Memory B cell (primary cell): Measurements from ENCODE around the gene LITAF.
A peak's percentile ranks its signal among the peaks of the same experiment; 100 is the strongest.
"Not testable (repeated sequence)": the region's sequence is repeated elsewhere in the genome, so short reads cannot be mapped to it uniquely, and the experiment has no call there.

Experiments
- ATAC-seq: fragments of 150-1000 bp; cut with Tn5 transposase; 2 replicates; pipeline ENCODE4 v1.10.0; 2021; ENCODE audit warnings: low read depth, mild to moderate bottlenecking, moderate library complexity
- DNase-seq, 2 donors: peaks; one replicate each; pipeline ENCODE4 v3.0.0; 2022; ENCODE audit warnings: low spot score in 2 of 2
- H3K27ac Mint-ChIP-seq: one replicate; pipeline ENCODE4 v1.8.0; 2022; ENCODE audit warnings: mild to moderate bottlenecking, moderate library complexity, mixed read lengths
- H3K27me3 Mint-ChIP-seq: one replicate; pipeline ENCODE4 v1.8.0; 2022; ENCODE audit warnings: mixed read lengths
- H3K36me3 Mint-ChIP-seq: one replicate; pipeline ENCODE4 v1.8.0; 2022; ENCODE audit warnings: mild to moderate bottlenecking, mixed read lengths
- H3K4me1 Mint-ChIP-seq: one replicate; pipeline ENCODE4 v1.8.0; 2022; ENCODE audit warnings: mixed read lengths
- H3K4me3 Mint-ChIP-seq: one replicate; pipeline ENCODE4 v1.8.0; 2022; ENCODE audit warnings: mild to moderate bottlenecking, moderate library complexity, mixed read lengths
- H3K9me3 Mint-ChIP-seq: one replicate; pipeline ENCODE4 v1.8.0; 2022; ENCODE audit warnings: mixed read lengths

The LITAF gene

DNA sequence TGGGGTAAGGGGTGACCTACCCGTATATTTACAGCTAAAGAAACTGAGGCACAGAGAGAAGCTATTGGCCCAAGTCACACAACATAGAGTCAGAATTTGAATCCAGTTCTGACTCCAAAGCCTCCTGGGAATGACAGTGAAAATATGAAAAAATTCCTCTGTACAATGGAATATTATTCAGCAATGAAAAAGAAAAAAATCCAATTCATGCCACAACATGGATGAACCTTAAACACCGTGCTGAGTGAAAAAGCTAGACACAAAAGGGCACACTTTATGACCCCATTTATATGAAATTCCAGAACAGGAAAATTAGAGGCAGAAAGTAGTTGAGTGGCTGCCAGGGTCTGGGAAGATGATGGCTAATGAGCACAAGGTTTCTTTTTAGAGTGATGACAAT lies 75.4 kb downstream of the LITAF start:
- DNase-seq = no peak
- Mint-ChIP-seq H3K27ac (no peak overlapping the region), H3K4me1 (peaks cover 7% of the 10 kb centered on the region), H3K36me3 (no peaks in the 10 kb centered on the region), H3K27me3 (peaks cover 4% of the 10 kb centered on the region), H3K4me3 (no peak overlapping the region), H3K9me3 (no peaks in the 10 kb centered on the region)
- no peak for ATAC-seq

DNA sequence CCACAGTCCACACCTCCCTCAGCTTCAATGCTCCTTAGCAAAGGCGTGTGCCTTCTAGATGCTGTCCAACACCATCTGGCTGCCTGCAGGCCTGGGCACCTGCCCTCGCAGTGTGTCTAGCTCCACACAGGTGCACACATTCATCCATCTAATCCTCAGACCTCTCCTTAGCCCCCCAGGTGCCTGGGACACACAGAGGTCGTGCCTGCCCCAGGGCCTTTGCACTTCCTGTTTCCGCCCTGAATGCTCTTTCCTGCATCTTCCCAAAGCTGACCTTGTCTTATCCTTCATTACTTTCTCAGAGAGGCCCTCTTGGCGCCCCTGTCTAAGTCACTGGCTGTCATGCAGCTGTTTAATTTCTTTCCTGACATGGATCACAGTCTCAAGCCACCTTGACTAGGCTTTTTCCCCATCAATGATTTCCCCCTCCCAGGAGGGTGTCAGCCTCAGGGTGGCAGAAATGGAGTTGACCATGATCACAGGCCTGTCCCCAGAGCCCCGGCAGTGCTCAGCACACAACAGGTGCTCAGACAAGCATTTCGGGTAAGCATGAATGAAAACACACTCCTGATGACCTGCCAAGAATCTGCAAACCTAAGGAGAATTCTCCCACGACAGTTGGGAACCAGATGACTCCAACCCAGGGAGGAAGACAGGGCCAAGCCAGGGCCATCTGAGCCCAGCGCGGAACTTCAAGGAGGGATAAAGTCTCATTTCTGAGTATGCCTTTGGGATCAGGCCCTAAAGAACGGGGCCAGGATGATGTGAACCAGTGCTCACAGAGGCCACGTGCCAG lies 76.3 kb downstream of the LITAF start:
- Mint-ChIP-seq H3K27ac (no peak overlapping the region), H3K27me3 (peaks cover 2% of the 10 kb centered on the region), H3K4me3 (no peak overlapping the region), H3K36me3 (no peaks in the 10 kb centered on the region), H3K9me3 (no peaks in the 10 kb centered on the region), H3K4me1 (peaks cover 10% of the 10 kb centered on the region)
- ATAC-seq (no peak), DNase-seq (no peak)

DNA sequence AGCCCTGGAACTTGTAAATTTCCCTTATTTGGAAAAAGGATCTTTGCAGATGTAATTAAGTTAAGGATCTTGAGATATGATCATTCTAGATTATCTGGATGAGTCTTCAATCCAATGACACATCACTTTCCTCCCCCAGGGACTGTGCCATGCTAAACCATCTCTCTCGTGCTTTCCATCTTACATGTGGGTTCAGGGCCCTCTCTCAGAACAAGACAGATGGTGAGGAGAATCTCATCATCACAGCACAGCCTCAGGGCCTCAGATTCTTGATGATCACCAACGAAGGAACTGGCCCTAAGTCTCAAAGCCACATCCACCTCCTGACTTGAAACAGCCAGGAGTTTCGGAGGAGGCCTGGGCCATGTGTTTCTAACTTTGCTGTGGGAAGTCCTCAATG lies 78.7 kb downstream of the LITAF start:
- H3K27me3 Mint-ChIP-seq = peaks cover 4% of the 10 kb centered on the region
- no peaks in the 10 kb centered on the region for H3K36me3 Mint-ChIP-seq
- H3K27ac Mint-ChIP-seq = no peak overlapping the region
- DNase-seq (no peak), ATAC-seq (no peak)
- no peak overlapping the region for H3K4me3 Mint-ChIP-seq
- H3K9me3 Mint-ChIP-seq = no peaks in the 10 kb centered on the region
- peaks cover 10% of the 10 kb centered on the region for H3K4me1 Mint-ChIP-seq

DNA sequence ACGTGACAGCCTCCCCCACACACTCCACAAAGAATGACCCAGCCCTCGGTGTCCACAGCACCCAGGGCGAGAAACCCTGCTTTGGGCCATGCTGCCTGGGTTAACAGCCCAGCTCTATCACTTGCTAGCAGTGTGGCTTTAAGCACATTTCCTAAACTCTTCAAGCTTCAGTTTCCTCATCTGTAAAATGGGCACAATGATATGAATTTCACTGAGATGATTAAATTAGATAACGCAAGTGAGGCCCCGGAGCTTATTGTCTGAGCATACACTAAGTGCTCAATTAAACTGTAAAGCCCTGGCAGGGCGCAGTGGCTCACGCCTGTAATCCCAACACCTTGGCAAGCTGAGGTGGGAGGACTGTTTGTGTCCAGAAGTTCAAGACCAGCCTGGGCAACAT lies 79.4 kb downstream of the LITAF start:
- DNase-seq (no peak), ATAC-seq (no peak)
- H3K4me3 Mint-ChIP-seq = no peak overlapping the region
- peaks cover 10% of the 10 kb centered on the region for H3K4me1 Mint-ChIP-seq
- H3K27me3 Mint-ChIP-seq = peaks cover 4% of the 10 kb centered on the region
- no peaks in the 10 kb centered on the region for H3K9me3 Mint-ChIP-seq
- no peaks in the 10 kb centered on the region for H3K36me3 Mint-ChIP-seq
- H3K27ac Mint-ChIP-seq = no peak overlapping the region

GRCh38 chr16:11506741-11507305 lies 79.9 kb downstream of the LITAF start:
- Mint-ChIP-seq H3K4me1 (peaks cover 10% of the 10 kb centered on the region), H3K36me3 (no peaks in the 10 kb centered on the region), H3K27me3 (peaks cover 4% of the 10 kb centered on the region), H3K4me3 (peak overlapping the region; percentile 79), H3K27ac (no peak overlapping the region), H3K9me3 (no peaks in the 10 kb centered on the region)
- ATAC-seq (peak; percentile 85), DNase-seq (peak; percentile 25 to 45)

GRCh38 chr16:11504261-11504660 lies 82.5 kb downstream of the LITAF start:
- not testable (repeated sequence) for H3K4me3 Mint-ChIP-seq, ATAC-seq, DNase-seq, H3K27me3 Mint-ChIP-seq, H3K9me3 Mint-ChIP-seq, H3K27ac Mint-ChIP-seq, H3K36me3 Mint-ChIP-seq
- peaks cover 10% of the 10 kb centered on the region for H3K4me1 Mint-ChIP-seq

- H3K27ac Mint-ChIP-seq = no peak overlapping the region
Observed at GRCh38 chr16:11503566-11503965, 83.2 kb downstream of the LITAF start.

DNA sequence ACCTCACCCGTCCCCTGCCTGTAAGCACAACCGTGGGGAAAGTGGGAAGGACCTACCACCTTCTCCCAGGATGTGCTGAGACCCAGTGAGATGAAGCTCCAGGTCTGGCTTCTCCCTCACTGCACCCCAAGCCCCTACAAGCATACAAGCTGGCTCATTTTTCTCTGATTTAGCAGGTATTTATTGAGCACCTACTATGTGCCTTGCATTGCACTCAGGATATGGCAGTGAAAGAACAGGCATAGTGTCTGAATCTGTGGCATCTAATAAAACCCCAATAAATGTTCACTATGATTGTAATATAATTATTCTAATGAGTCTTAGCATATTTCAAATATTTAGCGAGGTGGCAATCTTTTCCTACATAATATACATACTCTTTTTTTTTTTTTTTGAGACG lies 84.5 kb downstream of the LITAF start:
- no peaks in the 10 kb centered on the region for H3K9me3 Mint-ChIP-seq
- H3K4me3 Mint-ChIP-seq = no peak overlapping the region
- no peak for DNase-seq
- ATAC-seq = no peak
- H3K27me3 Mint-ChIP-seq = peaks cover 2% of the 10 kb centered on the region
- no peak overlapping the region for H3K27ac Mint-ChIP-seq
- peaks cover 12% of the 10 kb centered on the region for H3K4me1 Mint-ChIP-seq
- no peaks in the 10 kb centered on the region for H3K36me3 Mint-ChIP-seq

More at GRCh38 chr16:11503566-11503965, 83.2 kb downstream of the LITAF start:
- ATAC-seq = no peak
- Mint-ChIP-seq H3K4me3 (no peak overlapping the region), H3K4me1 (peaks cover 12% of the 10 kb centered on the region), H3K27me3 (peaks cover 2% of the 10 kb centered on the region), H3K36me3 (no peaks in the 10 kb centered on the region), H3K9me3 (no peaks in the 10 kb centered on the region)
- no peak for DNase-seq

DNA sequence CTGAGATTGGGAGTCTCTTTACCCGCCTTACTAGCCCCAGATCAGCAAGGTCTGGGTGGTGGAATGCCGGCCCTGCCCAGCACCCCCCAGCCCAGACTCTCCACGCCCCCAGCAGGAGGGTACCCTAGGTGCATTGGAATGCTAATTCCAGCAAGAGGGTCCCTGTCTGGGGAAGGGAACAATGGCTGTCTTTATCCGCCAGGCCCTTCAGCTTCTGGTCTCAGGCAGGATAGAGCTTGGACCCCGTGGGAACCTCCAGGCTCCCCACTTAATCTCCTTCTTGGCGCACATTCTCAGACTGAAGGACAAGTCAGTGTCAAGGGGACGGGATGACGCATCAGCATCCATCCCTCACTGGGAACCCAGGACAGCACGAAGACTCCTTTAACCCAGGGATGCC lies 85.1 kb downstream of the LITAF start:
- Mint-ChIP-seq H3K9me3 (no peaks in the 10 kb centered on the region), H3K4me1 (peaks cover 13% of the 10 kb centered on the region), H3K4me3 (no peak overlapping the region), H3K27me3 (peaks cover 2% of the 10 kb centered on the region), H3K36me3 (no peaks in the 10 kb centered on the region), H3K27ac (no peak overlapping the region)
- ATAC-seq (no peak), DNase-seq (no peak)

- H3K9me3 Mint-ChIP-seq = no peaks in the 10 kb centered on the region
- no peak for DNase-seq
- no peak overlapping the region for H3K4me3 Mint-ChIP-seq
- no peak for ATAC-seq
- no peak overlapping the region for H3K27ac Mint-ChIP-seq
- H3K4me1 Mint-ChIP-seq = peaks cover 14% of the 10 kb centered on the region
- peaks cover 2% of the 10 kb centered on the region for H3K27me3 Mint-ChIP-seq
- no peaks in the 10 kb centered on the region for H3K36me3 Mint-ChIP-seq
Observed at GRCh38 chr16:11500700-11501346, 85.9 kb downstream of the LITAF start.

DNA sequence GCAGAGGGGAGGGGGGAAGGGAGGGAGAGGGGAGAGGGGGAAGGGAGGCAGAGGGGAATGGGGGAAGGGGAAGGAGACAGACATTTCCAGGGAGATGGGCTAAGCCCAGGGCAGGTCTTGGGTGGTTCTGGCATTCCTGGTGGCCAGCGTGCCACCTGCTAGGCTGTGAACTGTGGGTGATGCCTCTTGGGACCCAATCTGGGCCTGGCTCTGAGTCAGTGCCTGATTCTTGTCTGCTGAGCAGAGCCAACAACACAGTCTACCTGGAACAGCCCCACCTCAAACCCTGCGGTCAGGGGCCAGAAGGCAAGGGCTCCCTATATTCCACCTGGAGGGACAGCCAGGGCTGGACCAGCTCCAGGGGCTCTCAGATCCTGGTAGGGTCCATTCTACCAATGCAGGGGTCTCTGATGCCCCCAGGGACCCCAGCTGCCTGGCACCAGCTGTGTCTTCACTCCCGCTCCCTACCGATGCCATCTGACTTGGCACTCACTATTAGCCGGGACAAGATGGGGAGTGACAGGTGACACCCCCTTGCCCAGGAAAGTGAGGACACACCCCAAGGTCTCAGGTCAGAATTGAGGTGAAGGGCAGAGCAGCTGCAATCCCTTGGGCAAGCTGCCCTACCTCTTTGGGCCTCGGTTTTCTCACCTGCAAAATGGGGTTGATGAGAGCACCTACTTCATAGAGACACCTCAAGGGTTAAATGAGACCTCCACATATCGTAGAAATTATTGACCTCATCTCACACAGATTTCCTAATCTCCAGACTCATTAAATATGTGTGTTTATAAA lies 87.2 kb downstream of the LITAF start:
- peaks cover 2% of the 10 kb centered on the region for H3K27me3 Mint-ChIP-seq
- ATAC-seq = peak; percentile 41
- no peaks in the 10 kb centered on the region for H3K9me3 Mint-ChIP-seq
- no peak overlapping the region for H3K27ac Mint-ChIP-seq
- H3K4me3 Mint-ChIP-seq = no peak overlapping the region
- peaks cover 20% of the 10 kb centered on the region for H3K4me1 Mint-ChIP-seq
- H3K36me3 Mint-ChIP-seq = no peaks in the 10 kb centered on the region
- no peak for DNase-seq

DNA sequence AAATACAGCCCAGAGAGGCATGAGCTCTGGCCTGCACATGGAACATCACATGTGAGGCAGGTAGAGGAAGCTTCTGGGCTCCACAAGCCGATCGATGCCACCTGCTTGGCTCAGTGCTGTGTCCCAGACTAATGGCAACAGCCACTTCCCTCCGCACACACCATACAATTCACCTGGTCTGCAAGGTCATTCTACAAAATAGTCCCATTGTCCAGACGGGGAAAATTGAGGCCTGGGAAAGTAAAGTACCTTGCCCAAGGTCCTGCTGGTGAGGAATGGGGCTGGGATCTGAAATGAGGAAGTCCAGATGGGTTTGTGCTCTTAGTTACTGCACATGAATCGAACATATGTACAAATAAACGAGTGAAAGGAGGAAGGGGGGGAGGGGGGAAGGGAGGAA lies 88.0 kb downstream of the LITAF start:
- H3K27me3 Mint-ChIP-seq = no peaks in the 10 kb centered on the region
- no peaks in the 10 kb centered on the region for H3K9me3 Mint-ChIP-seq
- H3K36me3 Mint-ChIP-seq = no peaks in the 10 kb centered on the region
- no peak overlapping the region for H3K27ac Mint-ChIP-seq
- ATAC-seq = peak; percentile 55
- peaks cover 20% of the 10 kb centered on the region for H3K4me1 Mint-ChIP-seq
- DNase-seq = no peak
- H3K4me3 Mint-ChIP-seq = no peak overlapping the region

DNA sequence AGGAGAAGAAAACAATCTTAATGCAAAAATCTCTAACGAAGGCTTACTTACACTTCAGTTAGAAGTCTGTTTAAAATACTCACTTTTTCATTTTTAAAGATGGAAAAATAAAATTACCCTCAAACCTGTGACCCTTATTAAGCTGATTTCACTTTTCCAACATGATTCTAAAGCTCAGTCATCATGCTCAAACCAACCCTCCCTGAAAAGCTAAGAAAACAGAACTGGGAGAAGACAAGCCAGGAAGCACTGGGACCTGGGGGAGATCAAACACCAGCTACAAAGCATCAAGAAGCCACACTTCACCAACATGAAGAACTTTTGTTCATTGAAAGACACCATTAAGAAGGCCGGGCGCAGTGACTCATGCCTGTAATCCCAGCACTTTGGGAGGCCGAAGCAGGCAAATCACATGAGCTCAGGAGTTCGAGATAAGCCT lies 88.8 kb downstream of the LITAF start:
- Mint-ChIP-seq H3K27me3 (no peaks in the 10 kb centered on the region), H3K4me1 (peaks cover 20% of the 10 kb centered on the region), H3K36me3 (no peaks in the 10 kb centered on the region), H3K27ac (no peak overlapping the region), H3K9me3 (peaks cover under 1% of the 10 kb centered on the region), H3K4me3 (no peak overlapping the region)
- DNase-seq (no peak), ATAC-seq (no peak)
